GM12878 (cell line): Measurements from ENCODE around the gene PSMD12. TPM values are rescaled to one million over a fixed set of nuclear protein-coding genes. Genes with fewer than 3 reads are reported as not detected.

Experiments
- ATAC-seq: fragments of 200-7000 bp; cut with Tn5 transposase; 3 replicates; pipeline ENCODE4 v1.9.1; 2020; ENCODE audit warnings: mild to moderate bottlenecking, moderate library complexity
- BruUV-seq: library from RNA; stranded (reverse); fragments of 400-500 nt; replicated peaks from 2 replicates; lab custom pipeline; 2021; lab: Mats Ljungman, UMichigan
- CTCF ChIA-PET: fragments of 300-600 bp; sonication (Branson Sonifier 250); formaldehyde crosslinking; extraction: SDS; loops from one replicate; lab custom pipeline; 2021; ENCODE audit warnings: inconsistent platforms; lab: Yijun Ruan, JAX
- POLR2A ChIA-PET: fragments of 350-600 bp; formaldehyde crosslinking; extraction: SDS; loops from one replicate; lab custom pipeline; 2021; ENCODE audit warnings: inconsistent platforms; lab: Charles Lee
- RAD21 ChIA-PET: fragments of 300-600 bp; sonication (Branson Sonifier 250); formaldehyde crosslinking; loops from one replicate; lab custom pipeline; 2023; ENCODE audit warnings: antibody characterized with exemption; ENCODE audit not compliant: unreplicated experiment; lab: Charles Lee
- SMC1A ChIA-PET: fragments of 300-600 bp; sonication (Branson Sonifier 250); formaldehyde crosslinking; loops from one replicate; lab custom pipeline; 2023; ENCODE audit not compliant: unreplicated experiment, uncharacterized antibody; lab: Charles Lee
- DNase-seq: peaks from one replicate; pipeline ENCODE4 v3.0.0-alpha.2; 2011; ENCODE audit warnings: low read depth, low spot score
- FAIRE-seq: peaks from 3 replicates; lab custom pipeline; 2011; peaks lifted over from hg19 to GRCh38; lab: Jason Lieb, UNC
- H2AFZ ChIP-seq: 2 replicates; pipeline ENCODE4 v1.6.0; 2011; ENCODE audit warnings: low read depth, low read length, control low read depth; ENCODE audit not compliant: control insufficient read depth
- H3K27ac ChIP-seq: 2 replicates; pipeline ENCODE4 v1.5.1; 2011; ENCODE audit warnings: control low read depth; ENCODE audit not compliant: control insufficient read depth, insufficient read depth
- H3K27me3 ChIP-seq, 2 experiments: replicated peaks in 1 of 2; 2 replicates each; pipeline versions ENCODE4 v1.6.0 to v1.6.1; 2011; ENCODE audit warnings: low read length in 1 of 2; ENCODE audit not compliant: control insufficient read depth in 2 of 2, insufficient read depth in 2 of 2
- H3K36me3 ChIP-seq, 2 experiments: 2 replicates each; pipeline ENCODE4 v1.5.1; 2011; ENCODE audit warnings: low read length in 1 of 2; ENCODE audit not compliant: control insufficient read depth in 2 of 2, insufficient read depth in 2 of 2
- H3K4me1 ChIP-seq: 2 replicates; pipeline ENCODE4 v1.6.1; 2011; ENCODE audit warnings: mild to moderate bottlenecking, low read length, moderate library complexity, mixed read lengths; ENCODE audit not compliant: control insufficient read depth, insufficient read depth
- H3K4me2 ChIP-seq: 2 replicates; pipeline ENCODE4 v1.6.0; 2011; ENCODE audit warnings: control low read depth; ENCODE audit not compliant: control insufficient read depth, insufficient read depth
- H3K4me3 ChIP-seq: fragments of 200-600 bp; sonication (generic); 2 replicates; pipeline ENCODE4 v1.5.1; 2016
- H3K79me2 ChIP-seq: 2 replicates; pipeline ENCODE4 v1.6.0; 2011; ENCODE audit warnings: low read length; ENCODE audit not compliant: control insufficient read depth, insufficient read depth
- H3K9ac ChIP-seq: 2 replicates; pipeline ENCODE4 v1.8.0; 2011; ENCODE audit warnings: low read length, control low read depth, mixed read lengths; ENCODE audit not compliant: control insufficient read depth, insufficient read depth
- H3K9me3 ChIP-seq: replicated peaks from 3 replicates; pipeline ENCODE4 v1.5.1; 2011; ENCODE audit warnings: mild to moderate bottlenecking, low read length; ENCODE audit not compliant: control insufficient read depth, insufficient read depth
- H4K20me1 ChIP-seq: 2 replicates; pipeline ENCODE4 v1.6.0; 2011; ENCODE audit not compliant: control insufficient read depth, insufficient read depth
- CBX5 ChIP-seq: sonication (generic); IDR thresholded peaks from 2 replicates; pipeline ENCODE4 v1.6.1; 2016; ENCODE audit warnings: low read depth, moderate library complexity, mild to moderate bottlenecking, inconsistent platforms
- EED ChIP-seq: sonication (generic); IDR thresholded peaks from 2 replicates; pipeline ENCODE4 v1.6.1; 2016; ENCODE audit warnings: antibody characterized with exemption, low read depth
- EP300 ChIP-seq, 2 experiments: fragments of 150-350 bp in 1 of 2; IDR thresholded peaks; 2 replicates each; pipeline ENCODE4 v1.6.1; 2011 to 2012; ENCODE audit warnings: low read depth in 2 of 2, low read length in 2 of 2, borderline replicate concordance in 1 of 2, improper control_type of control experiment in 1 of 2, inconsistent platforms in 1 of 2; ENCODE audit not compliant: control insufficient read depth in 1 of 2
- HDAC6 ChIP-seq: fragments of 200-600 bp; sonication (generic); IDR thresholded peaks from one replicate; pipeline ENCODE4 v1.8.0; 2017; ENCODE audit warnings: antibody characterized with exemption; ENCODE audit not compliant: unreplicated experiment
- HSF1 ChIP-seq: fragments of 150-350 bp; IDR thresholded peaks from 2 replicates; pipeline ENCODE4 v1.6.1; 2014; ENCODE audit warnings: mild to moderate bottlenecking, low read depth, low read length
- IRF4 ChIP-seq: IDR thresholded peaks from 2 replicates; pipeline ENCODE4 v1.6.1; 2011; ENCODE audit warnings: low read depth, low read length
- MEF2A ChIP-seq: IDR thresholded peaks from 2 replicates; pipeline ENCODE4 v1.6.1; 2011; ENCODE audit warnings: low read depth, mild to moderate bottlenecking, low read length, moderate library complexity; ENCODE audit not compliant: insufficient read depth
- NBN ChIP-seq: fragments of 450-650 bp; IDR thresholded peaks from 2 replicates; pipeline ENCODE4 v1.6.1; 2016
- NFYB ChIP-seq: IDR thresholded peaks from 2 replicates; pipeline ENCODE4 v1.6.1; 2011; ENCODE audit warnings: low read depth, mild to moderate bottlenecking, low read length, improper control_type of control experiment, moderate library complexity; ENCODE audit not compliant: insufficient read depth
- PKNOX1 ChIP-seq: fragments of 450-650 bp; IDR thresholded peaks from 2 replicates; pipeline ENCODE4 v1.6.1; 2016; ENCODE audit warnings: mild to moderate bottlenecking
- POLR2A ChIP-seq: IDR thresholded peaks from 2 replicates; pipeline ENCODE4 v1.6.1; 2011; ENCODE audit warnings: low read depth, mild to moderate bottlenecking, low read length
- RAD21 ChIP-seq: IDR thresholded peaks from 2 replicates; pipeline ENCODE4 v1.6.1; 2011; ENCODE audit warnings: mild to moderate bottlenecking, low read depth, low read length, moderate library complexity; ENCODE audit not compliant: insufficient read depth
- SPI1 ChIP-seq: IDR thresholded peaks from 2 replicates; pipeline ENCODE4 v1.6.1; 2011; ENCODE audit warnings: low read depth, mild to moderate bottlenecking, low read length, moderate library complexity, borderline replicate concordance; ENCODE audit not compliant: insufficient read depth
- STAT1 ChIP-seq: fragments of 450-650 bp; conservative IDR thresholded peaks from 2 replicates; pipeline ENCODE4 v1.6.1; 2014; ENCODE audit warnings: antibody characterized with exemption, mild to moderate bottlenecking
- TCF12 ChIP-seq: IDR thresholded peaks from 2 replicates; pipeline ENCODE4 v1.6.1; 2011; ENCODE audit warnings: low read depth, mild to moderate bottlenecking, low read length
- ZNF384 ChIP-seq: IDR thresholded peaks from 2 replicates; pipeline ENCODE4 v1.6.1; 2012; ENCODE audit warnings: low read depth, mild to moderate bottlenecking, low read length, improper control_type of control experiment, borderline replicate concordance
- ZZZ3 ChIP-seq: IDR thresholded peaks from 2 replicates; pipeline ENCODE4 v1.6.1; 2011; ENCODE audit warnings: low read depth; ENCODE audit not compliant: control insufficient read depth, insufficient read length
- WGBS: methylation state at CpG from one replicate; pipeline ENCODE4 v1.1.6; 2016; ENCODE audit warnings: low lambda C conversion rate; ENCODE audit not compliant: insufficient replicate concordance, insufficient coverage; ENCODE audit errors: missing lambda C conversion rate; 5-methylcytosine and 5-hydroxymethylcytosine counted together
- in situ Hi-C: fragments of 300-500 bp; cut with MboI; formaldehyde crosslinking; loops from 9 replicates; pipeline ENCODE4 v1.14.3; 2018; ENCODE audit warnings: mixed read lengths
- intact Hi-C: fragments of 100-400 bp; cut with micrococcal nuclease; formaldehyde crosslinking; loops from one replicate; pipeline ENCODE4 v1.14.2; 2022; ENCODE audit not compliant: unreplicated experiment
- polyA plus RNA-seq, 11 experiments: library from polyadenylated mRNA; depleted of rRNA in 4 of 11; unstranded in 6 of 11; stranded (reverse) in 5 of 11; fragments of >200 nt; fragmentation: Nextera tagmentation in 4 of 11; fragmentation: Illumina TruSeq in 1 of 11; extraction: Ambion mirVana in 4 of 11; extraction: Trizol in 1 of 11; gene quantifications; 1 replicate in 1 of 11; 2 replicates in 10 of 11; pipeline versions ENCODE4 v1.2.1 to v1.2.3, GENCODE V29; 2011 to 2016; ENCODE audit warnings: inconsistent platforms in 2 of 11, missing spikeins in 2 of 11, low read depth in 1 of 11
- total RNA-seq, 4 experiments: library from RNA; depleted of rRNA in 3 of 4; stranded (reverse); fragments of >200 nt in 3 of 4; fragmentation: Illumina TruSeq in 1 of 4; extraction: Trizol in 1 of 4; gene quantifications; 2 replicates each; pipeline versions ENCODE4 v1.2.1 to v1.2.3, GENCODE V29; 2013 to 2021
- TF ChIP-seq, protein P1 (sequence below): fragments of 450-650 bp; IDR thresholded peaks from 2 replicates; pipeline ENCODE4 v1.6.1; 2017; ENCODE audit warnings: mild to moderate bottlenecking, low read depth, inconsistent platforms; ENCODE audit not compliant: poor library complexity, severe bottlenecking

PSMD12 gene
- total and polyA plus RNA-seq, 10 of the 15 experiments (the other 5 are each of a cell fraction or from before 2014, with no cell fraction given) = 19.8 to 149 (median 47.5) TPM

DNA sequence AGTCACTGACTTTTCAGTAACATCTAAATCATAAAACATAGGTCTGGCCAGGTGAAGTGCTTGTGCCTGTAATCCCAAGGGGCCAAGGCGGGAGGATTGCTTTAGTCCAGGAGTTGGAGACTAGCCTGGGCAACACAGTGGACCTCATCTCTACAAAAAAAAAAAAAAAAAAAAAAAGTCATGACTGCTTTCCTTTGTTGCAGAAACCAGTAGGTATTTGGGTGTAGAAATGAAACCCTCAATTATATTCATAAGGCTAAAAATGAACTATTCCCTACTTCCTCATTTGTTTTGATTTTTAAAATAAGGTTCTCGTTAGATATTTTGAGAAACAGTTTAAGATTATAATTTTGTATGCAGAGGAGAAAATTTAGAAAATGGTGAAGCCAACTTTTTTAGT, 36.7 kb upstream of the PSMD12 start:
- ChIA-PET CTCF (no interaction called here), RAD21 (no interaction called here), POLR2A (no interaction called here), SMC1A (no interaction called here)
- peaks cover 33% of the 10 kb centered on the region for H3K79me2 ChIP-seq
- BruUV-seq = no TSS peak
- TF ChIP-seq STAT1 (no peak), CBX5 (no peak), ZZZ3 (no peak), IRF4 (no peak), ZNF384 (peak; percentile 86), PKNOX1 (no peak), HSF1 (no peak), SPI1 (peak; percentile 44; the same call in 1 of the 2 replicates), TCF12 (no peak), NBN (no peak), EED (no peak), POLR2A (no peak), HDAC6 (no peak), MEF2A (0 out of 2 replicates have a peak, but pooled peaks have one; percentile 40), EP300 (IDR thresholded peaks at IDR 0.05; ENCODE audit: borderline replicate concordance in 1 of 2, control insufficient read depth in 1 of 2, low read depth in 2 of 2, low read length in 2 of 2) (0 out of 4 replicates have a peak, but pooled peaks of 1 of the 2 experiments have one; percentile 13), RAD21 (no peak), NFYB (no peak)
- TF ChIP-seq, protein P1, sequence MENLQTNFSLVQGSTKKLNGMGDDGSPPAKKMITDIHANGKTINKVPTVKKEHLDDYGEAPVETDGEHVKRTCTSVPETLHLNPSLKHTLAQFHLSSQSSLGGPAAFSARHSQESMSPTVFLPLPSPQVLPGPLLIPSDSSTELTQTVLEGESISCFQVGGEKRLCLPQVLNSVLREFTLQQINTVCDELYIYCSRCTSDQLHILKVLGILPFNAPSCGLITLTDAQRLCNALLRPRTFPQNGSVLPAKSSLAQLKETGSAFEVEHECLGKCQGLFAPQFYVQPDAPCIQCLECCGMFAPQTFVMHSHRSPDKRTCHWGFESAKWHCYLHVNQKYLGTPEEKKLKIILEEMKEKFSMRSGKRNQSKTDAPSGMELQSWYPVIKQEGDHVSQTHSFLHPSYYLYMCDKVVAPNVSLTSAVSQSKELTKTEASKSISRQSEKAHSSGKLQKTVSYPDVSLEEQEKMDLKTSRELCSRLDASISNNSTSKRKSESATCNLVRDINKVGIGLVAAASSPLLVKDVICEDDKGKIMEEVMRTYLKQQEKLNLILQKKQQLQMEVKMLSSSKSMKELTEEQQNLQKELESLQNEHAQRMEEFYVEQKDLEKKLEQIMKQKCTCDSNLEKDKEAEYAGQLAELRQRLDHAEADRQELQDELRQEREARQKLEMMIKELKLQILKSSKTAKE = no peak
- no peak for DNase-seq
- H3K9me3 ChIP-seq = no peaks in the 10 kb centered on the region
- WGBS = 33% methylated on average over 2 of the region's 2 CpGs
- no peaks in the 10 kb centered on the region for H3K27me3 ChIP-seq
- in situ Hi-C loops (no loop called here), intact Hi-C loops (no loop called here)
- FAIRE-seq = no peak
- H3K36me3 ChIP-seq = no peaks in the 10 kb centered on the region
- 0 out of 2 replicates have a peak overlapping the region, but pooled peaks have one; percentile 5 for H3K4me3 ChIP-seq
- no peaks in the 10 kb centered on the region for H4K20me1 ChIP-seq
- peak overlapping the region; percentile 45 for H3K4me2 ChIP-seq
- no peak overlapping the region for H2AFZ ChIP-seq
- ATAC-seq = peak; percentile 64
- peaks cover 18% of the 10 kb centered on the region for H3K4me1 ChIP-seq
- H3K27ac ChIP-seq = 0 out of 2 replicates have a peak overlapping the region, but pooled peaks have one; percentile 17
- no peak overlapping the region for H3K9ac ChIP-seq
